Measurements from ENCODE around the gene COL4A2.

- TF ChIP-seq EZH2 (IDR thresholded peaks at IDR 0.05; ENCODE audit: insufficient read depth, poor library complexity, severe bottlenecking) (no peak), EZH2phosphoT487 (IDR thresholded peaks at IDR 0.05; ENCODE audit: insufficient read depth, low read depth) (no peak)
Observed at GRCh38 chr13:110414931-110415330, 107.8 kb downstream of the COL4A2 start.
